Adrenal gland (tissue), 5 donors: Measurements from ENCODE around the gene TGFB1.

ENCODE experiments used
- POLR2A ChIP-seq, 2 donors: fragments of 450-650 bp; IDR thresholded peaks; one replicate each; pipeline ENCODE4 v1.6.1; 2017; ENCODE audit warnings: antibody characterized with exemption in 2 of 2, mild to moderate bottlenecking in 2 of 2, moderate library complexity in 1 of 2
- TF ChIP-seq, protein P1 (sequence below), 6 experiments: fragments of 450-650 bp in 4 of 6; fragments of 200-600 bp in 2 of 6; sonication (generic) in 1 of 6; IDR thresholded peaks; 1 replicate in 5 of 6; 2 replicates in 1 of 6; pipeline versions ENCODE4 v1.5.1 to v1.8.0; 2016 to 2021; ENCODE audit warnings: antibody characterized with exemption in 6 of 6, mild to moderate bottlenecking in 2 of 6, moderate library complexity in 1 of 6
- donor health status: DM: no; HTN: no; CAD: no.

GRCh38 chr19:41399525-41399924 lies 45.8 kb upstream of the TGFB1 start:
- TF ChIP-seq, protein P1, sequence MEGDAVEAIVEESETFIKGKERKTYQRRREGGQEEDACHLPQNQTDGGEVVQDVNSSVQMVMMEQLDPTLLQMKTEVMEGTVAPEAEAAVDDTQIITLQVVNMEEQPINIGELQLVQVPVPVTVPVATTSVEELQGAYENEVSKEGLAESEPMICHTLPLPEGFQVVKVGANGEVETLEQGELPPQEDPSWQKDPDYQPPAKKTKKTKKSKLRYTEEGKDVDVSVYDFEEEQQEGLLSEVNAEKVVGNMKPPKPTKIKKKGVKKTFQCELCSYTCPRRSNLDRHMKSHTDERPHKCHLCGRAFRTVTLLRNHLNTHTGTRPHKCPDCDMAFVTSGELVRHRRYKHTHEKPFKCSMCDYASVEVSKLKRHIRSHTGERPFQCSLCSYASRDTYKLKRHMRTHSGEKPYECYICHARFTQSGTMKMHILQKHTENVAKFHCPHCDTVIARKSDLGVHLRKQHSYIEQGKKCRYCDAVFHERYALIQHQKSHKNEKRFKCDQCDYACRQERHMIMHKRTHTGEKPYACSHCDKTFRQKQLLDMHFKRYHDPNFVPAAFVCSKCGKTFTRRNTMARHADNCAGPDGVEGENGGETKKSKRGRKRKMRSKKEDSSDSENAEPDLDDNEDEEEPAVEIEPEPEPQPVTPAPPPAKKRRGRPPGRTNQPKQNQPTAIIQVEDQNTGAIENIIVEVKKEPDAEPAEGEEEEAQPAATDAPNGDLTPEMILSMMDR (IDR thresholded peaks at IDR 0.05), result no peak
- TF ChIP-seq POLR2A (IDR thresholded peaks at IDR 0.05), result no peak
